ENCODE measurements around the gene ATG16L2. TPM values are rescaled to one million over a fixed set of nuclear protein-coding genes. Genes with fewer than 3 reads are reported as not detected.

The ATG16L2 gene
- total RNA-seq, 3 donors from 2014 or later: 37.7 to 64.3 (median 52.5) TPM

GRCh38 chr11:72768581-72768980, 45.6 kb upstream of the ATG16L2 start:
- intact Hi-C loops (cut with DNase I, micrococcal nuclease): no loop called here

GRCh38 chr11:72769680-72770079, 44.5 kb upstream of the ATG16L2 start:
- Histone ChIP-seq H3K9me3 (no peaks in the 10 kb centered on the region), H3K4me3 (no peak overlapping the region), H3K36me3 (ENCODE audit: low read depth) (no peaks in the 10 kb centered on the region), H3K4me1 (ENCODE audit: low read depth) (peaks cover 30% of the 10 kb centered on the region)
- no peak for TF ChIP-seq CTCF (IDR thresholded peaks at IDR 0.05)
- intact Hi-C loops (cut with DNase I, micrococcal nuclease): no loop called here
- ATAC-seq: no peak
- DNase-seq: no peak

More at GRCh38 chr11:72768581-72768980, 45.6 kb upstream of the ATG16L2 start:
- DNase-seq: no peak
- H3K36me3 ChIP-seq (ENCODE audit: low read depth): no peaks in the 10 kb centered on the region
- no peak for TF ChIP-seq CTCF (IDR thresholded peaks at IDR 0.05)
- peaks cover 27% of the 10 kb centered on the region for H3K4me1 ChIP-seq (ENCODE audit: low read depth)
- H3K4me3 ChIP-seq: no peak overlapping the region
- ATAC-seq: no peak
- no peaks in the 10 kb centered on the region for H3K9me3 ChIP-seq

- TF ChIP-seq CTCF (IDR thresholded peaks at IDR 0.05): no peak
- intact Hi-C loops (cut with DNase I, micrococcal nuclease): no loop called here
- H3K4me1 ChIP-seq (ENCODE audit: low read depth): peaks cover 24% of the 10 kb centered on the region
- H3K9me3 ChIP-seq: no peaks in the 10 kb centered on the region
- DNase-seq (no peak), ATAC-seq (no peak)
- H3K4me3 ChIP-seq: no peak overlapping the region
- no peaks in the 10 kb centered on the region for H3K36me3 ChIP-seq (ENCODE audit: low read depth)
These were observed 43.4 kb upstream of the ATG16L2 start for GRCh38 chr11:72770799-72771198.

- H3K9me3 ChIP-seq: no peaks in the 10 kb centered on the region
- no peak for DNase-seq
- no peak for TF ChIP-seq CTCF (IDR thresholded peaks at IDR 0.05)
- no peak overlapping the region for H3K4me3 ChIP-seq
- H3K36me3 ChIP-seq (ENCODE audit: low read depth): no peaks in the 10 kb centered on the region
- intact Hi-C loops (cut with DNase I, micrococcal nuclease): no loop called here
- no peak for ATAC-seq
- H3K4me1 ChIP-seq (ENCODE audit: low read depth): peaks cover 26% of the 10 kb centered on the region
These were observed 42.7 kb upstream of the ATG16L2 start for GRCh38 chr11:72771507-72771906.

GRCh38 chr11:72772059-72772458, 42.2 kb upstream of the ATG16L2 start:
- TF ChIP-seq CTCF (IDR thresholded peaks at IDR 0.05): no peak
- DNase-seq: no peak
- no peaks in the 10 kb centered on the region for H3K36me3 ChIP-seq (ENCODE audit: low read depth)
- H3K4me3 ChIP-seq: no peak overlapping the region
- no peaks in the 10 kb centered on the region for H3K9me3 ChIP-seq
- H3K4me1 ChIP-seq (ENCODE audit: low read depth): peaks cover 32% of the 10 kb centered on the region
- intact Hi-C loops (cut with DNase I, micrococcal nuclease): no loop called here
- no peak for ATAC-seq

GRCh38 chr11:72773291-72773690, 40.9 kb upstream of the ATG16L2 start:
- peak; percentile 18 for ATAC-seq
- no peaks in the 10 kb centered on the region for H3K9me3 ChIP-seq
- intact Hi-C loops (cut with DNase I, micrococcal nuclease): no loop called here
- no peak for TF ChIP-seq CTCF (IDR thresholded peaks at IDR 0.05)
- no peak for DNase-seq
- peaks cover 44% of the 10 kb centered on the region for H3K4me1 ChIP-seq (ENCODE audit: low read depth)
- no peaks in the 10 kb centered on the region for H3K36me3 ChIP-seq (ENCODE audit: low read depth)
- no peak overlapping the region for H3K4me3 ChIP-seq

Measured in mucosa of descending colon (tissue), 3 donors.